GM12878 (cell line): Measurements from ENCODE around the gene FAM163A. TPM values are rescaled to one million over a fixed set of nuclear protein-coding genes. Genes with fewer than 3 reads are reported as not detected.

ENCODE experiments used
- ATAC-seq: fragments of 200-7000 bp; cut with Tn5 transposase; 3 replicates; pipeline ENCODE4 v1.9.1; 2020; ENCODE audit warnings: mild to moderate bottlenecking, moderate library complexity
- BruUV-seq: library from RNA; stranded (reverse); fragments of 400-500 nt; replicated peaks from 2 replicates; lab custom pipeline; 2021; lab: Mats Ljungman, UMichigan
- CTCF ChIA-PET: fragments of 300-600 bp; sonication (Branson Sonifier 250); formaldehyde crosslinking; extraction: SDS; loops from one replicate; lab custom pipeline; 2021; ENCODE audit warnings: inconsistent platforms; lab: Yijun Ruan, JAX
- POLR2A ChIA-PET: fragments of 350-600 bp; formaldehyde crosslinking; extraction: SDS; loops from one replicate; lab custom pipeline; 2021; ENCODE audit warnings: inconsistent platforms; lab: Charles Lee
- RAD21 ChIA-PET: fragments of 300-600 bp; sonication (Branson Sonifier 250); formaldehyde crosslinking; loops from one replicate; lab custom pipeline; 2023; ENCODE audit warnings: antibody characterized with exemption; ENCODE audit not compliant: unreplicated experiment; lab: Charles Lee
- SMC1A ChIA-PET: fragments of 300-600 bp; sonication (Branson Sonifier 250); formaldehyde crosslinking; loops from one replicate; lab custom pipeline; 2023; ENCODE audit not compliant: unreplicated experiment, uncharacterized antibody; lab: Charles Lee
- DNase-seq: peaks from one replicate; pipeline ENCODE4 v3.0.0-alpha.2; 2011; ENCODE audit warnings: low read depth, low spot score
- FAIRE-seq: peaks from 3 replicates; lab custom pipeline; 2011; peaks lifted over from hg19 to GRCh38; lab: Jason Lieb, UNC
- H2AFZ ChIP-seq: 2 replicates; pipeline ENCODE4 v1.6.0; 2011; ENCODE audit warnings: low read depth, low read length, control low read depth; ENCODE audit not compliant: control insufficient read depth
- H3K27ac ChIP-seq: 2 replicates; pipeline ENCODE4 v1.5.1; 2011; ENCODE audit warnings: control low read depth; ENCODE audit not compliant: control insufficient read depth, insufficient read depth
- H3K27me3 ChIP-seq, 2 experiments: replicated peaks in 1 of 2; 2 replicates each; pipeline versions ENCODE4 v1.6.0 to v1.6.1; 2011; ENCODE audit warnings: low read length in 1 of 2; ENCODE audit not compliant: control insufficient read depth in 2 of 2, insufficient read depth in 2 of 2
- H3K36me3 ChIP-seq, 2 experiments: 2 replicates each; pipeline ENCODE4 v1.5.1; 2011; ENCODE audit warnings: low read length in 1 of 2; ENCODE audit not compliant: control insufficient read depth in 2 of 2, insufficient read depth in 2 of 2
- H3K4me1 ChIP-seq: 2 replicates; pipeline ENCODE4 v1.6.1; 2011; ENCODE audit warnings: mild to moderate bottlenecking, low read length, moderate library complexity, mixed read lengths; ENCODE audit not compliant: control insufficient read depth, insufficient read depth
- H3K4me2 ChIP-seq: 2 replicates; pipeline ENCODE4 v1.6.0; 2011; ENCODE audit warnings: control low read depth; ENCODE audit not compliant: control insufficient read depth, insufficient read depth
- H3K4me3 ChIP-seq: fragments of 200-600 bp; sonication (generic); 2 replicates; pipeline ENCODE4 v1.5.1; 2016
- H3K79me2 ChIP-seq: 2 replicates; pipeline ENCODE4 v1.6.0; 2011; ENCODE audit warnings: low read length; ENCODE audit not compliant: control insufficient read depth, insufficient read depth
- H3K9ac ChIP-seq: 2 replicates; pipeline ENCODE4 v1.8.0; 2011; ENCODE audit warnings: low read length, control low read depth, mixed read lengths; ENCODE audit not compliant: control insufficient read depth, insufficient read depth
- H3K9me3 ChIP-seq: replicated peaks from 3 replicates; pipeline ENCODE4 v1.5.1; 2011; ENCODE audit warnings: mild to moderate bottlenecking, low read length; ENCODE audit not compliant: control insufficient read depth, insufficient read depth
- H4K20me1 ChIP-seq: 2 replicates; pipeline ENCODE4 v1.6.0; 2011; ENCODE audit not compliant: control insufficient read depth, insufficient read depth
- BHLHE40 ChIP-seq, 2 experiments: fragments of 450-650 bp in 1 of 2; IDR thresholded peaks; 2 replicates each; pipeline ENCODE4 v1.6.1; 2011 to 2017; ENCODE audit warnings: low read depth in 2 of 2, borderline replicate concordance in 1 of 2, improper control_type of control experiment in 1 of 2, low read length in 1 of 2, mild to moderate bottlenecking in 1 of 2
- BMI1 ChIP-seq: fragments of 450-650 bp; IDR thresholded peaks from 2 replicates; pipeline ENCODE4 v1.6.1; 2016; ENCODE audit warnings: mild to moderate bottlenecking, moderate library complexity, borderline replicate concordance
- CEBPZ ChIP-seq: fragments of 150-350 bp; IDR thresholded peaks from 2 replicates; pipeline ENCODE4 v1.6.1; 2016; ENCODE audit warnings: low read depth, low read length
- CTCF ChIP-seq, 3 experiments: IDR thresholded peaks in 2 of 3; conservative IDR thresholded peaks in 1 of 3; 2 replicates each; pipeline ENCODE4 v1.5.1; 2011; ENCODE audit warnings: low read depth in 3 of 3, low read length in 3 of 3, mild to moderate bottlenecking in 3 of 3, control low read depth in 2 of 3, moderate library complexity in 2 of 3, inconsistent platforms in 1 of 3, mixed read lengths in 1 of 3; ENCODE audit not compliant: control insufficient read depth in 2 of 3, insufficient read depth in 1 of 3; ENCODE audit errors: extremely low read depth in 1 of 3
- E4F1 ChIP-seq: fragments of 450-650 bp; IDR thresholded peaks from 2 replicates; pipeline ENCODE4 v1.6.1; 2018; ENCODE audit warnings: borderline replicate concordance, mild to moderate bottlenecking; ENCODE audit not compliant: partially characterized antibody
- ETV6 ChIP-seq, 2 experiments: fragments of 450-650 bp in 1 of 2; IDR thresholded peaks in 1 of 2; conservative IDR thresholded peaks in 1 of 2; 2 replicates each; pipeline ENCODE4 v1.6.1; 2014; ENCODE audit warnings: antibody characterized with exemption in 1 of 2, borderline replicate concordance in 1 of 2, low read depth in 1 of 2, mild to moderate bottlenecking in 1 of 2, moderate library complexity in 1 of 2
- GABPA ChIP-seq: IDR thresholded peaks from 2 replicates; pipeline ENCODE4 v1.6.1; 2014; ENCODE audit warnings: antibody characterized with exemption, low read depth, mild to moderate bottlenecking, inconsistent platforms
- IKZF1 ChIP-seq: fragments of 450-650 bp; conservative IDR thresholded peaks from 2 replicates; pipeline ENCODE4 v1.6.1; 2017; ENCODE audit warnings: antibody characterized with exemption, mild to moderate bottlenecking
- NR2C2 ChIP-seq: IDR thresholded peaks from 2 replicates; pipeline ENCODE4 v1.6.1; 2011; ENCODE audit warnings: borderline replicate concordance, low read depth; ENCODE audit not compliant: control insufficient read depth, insufficient read length
- STAT3 ChIP-seq: IDR thresholded peaks from 2 replicates; pipeline ENCODE4 v1.6.1; 2011; ENCODE audit warnings: low read depth, low read length, improper control_type of control experiment
- TCF3 ChIP-seq: IDR thresholded peaks from 2 replicates; pipeline ENCODE4 v1.6.1; 2012; ENCODE audit warnings: low read depth, mild to moderate bottlenecking, low read length, borderline replicate concordance; ENCODE audit not compliant: insufficient read depth
- ZBED1 ChIP-seq: IDR thresholded peaks from 2 replicates; pipeline ENCODE4 v1.6.1; 2016; ENCODE audit warnings: borderline replicate concordance
- ZNF24 ChIP-seq: fragments of 450-650 bp; IDR thresholded peaks from 2 replicates; pipeline ENCODE4 v1.6.1; 2017; ENCODE audit warnings: antibody characterized with exemption, mild to moderate bottlenecking
- WGBS: methylation state at CpG from one replicate; pipeline ENCODE4 v1.1.6; 2016; ENCODE audit warnings: low lambda C conversion rate; ENCODE audit not compliant: insufficient replicate concordance, insufficient coverage; ENCODE audit errors: missing lambda C conversion rate; 5-methylcytosine and 5-hydroxymethylcytosine counted together
- in situ Hi-C: fragments of 300-500 bp; cut with MboI; formaldehyde crosslinking; loops from 9 replicates; pipeline ENCODE4 v1.14.3; 2018; ENCODE audit warnings: mixed read lengths
- intact Hi-C: fragments of 100-400 bp; cut with micrococcal nuclease; formaldehyde crosslinking; loops from one replicate; pipeline ENCODE4 v1.14.2; 2022; ENCODE audit not compliant: unreplicated experiment
- polyA plus RNA-seq, 11 experiments: library from polyadenylated mRNA; depleted of rRNA in 4 of 11; unstranded in 6 of 11; stranded (reverse) in 5 of 11; fragments of >200 nt; fragmentation: Nextera tagmentation in 4 of 11; fragmentation: Illumina TruSeq in 1 of 11; extraction: Ambion mirVana in 4 of 11; extraction: Trizol in 1 of 11; gene quantifications; 1 replicate in 1 of 11; 2 replicates in 10 of 11; pipeline versions ENCODE4 v1.2.1 to v1.2.3, GENCODE V29; 2011 to 2016; ENCODE audit warnings: inconsistent platforms in 2 of 11, missing spikeins in 2 of 11, low read depth in 1 of 11
- total RNA-seq, 4 experiments: library from RNA; depleted of rRNA in 3 of 4; stranded (reverse); fragments of >200 nt in 3 of 4; fragmentation: Illumina TruSeq in 1 of 4; extraction: Trizol in 1 of 4; gene quantifications; 2 replicates each; pipeline versions ENCODE4 v1.2.1 to v1.2.3, GENCODE V29; 2013 to 2021
- TF ChIP-seq, protein P1 (sequence below): IDR thresholded peaks from 2 replicates; pipeline ENCODE4 v1.6.1; 2011; ENCODE audit warnings: borderline replicate concordance, low read depth, mild to moderate bottlenecking, moderate library complexity, low read length; ENCODE audit not compliant: insufficient read depth, poor library complexity, severe bottlenecking

The FAM163A gene
- total and polyA plus RNA-seq, 10 of the 15 experiments (the other 5 are each of a cell fraction or from before 2014, with no cell fraction given): not detected

DNA sequence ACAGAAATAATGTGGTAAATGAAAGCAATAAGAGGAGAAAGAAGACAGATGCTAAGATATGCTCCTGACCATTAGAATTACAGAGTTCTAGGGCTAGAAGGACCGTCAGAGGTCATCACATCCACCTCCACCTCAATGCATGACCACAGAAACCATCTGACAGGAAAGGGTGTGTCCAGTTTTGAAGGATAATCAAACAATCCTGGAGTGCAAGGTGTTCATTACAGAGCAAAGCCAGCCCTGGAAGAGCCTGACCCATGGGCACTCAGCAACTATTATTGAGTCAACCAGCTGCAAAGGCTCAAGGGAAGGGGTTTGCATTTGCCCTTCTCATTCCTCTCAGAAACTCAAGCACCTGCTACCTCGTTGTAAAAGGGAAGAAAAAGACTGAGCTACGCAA, 88.1 kb downstream of the FAM163A start:
- Histone ChIP-seq H3K27me3 (no peaks in the 10 kb centered on the region), H3K27ac (no peak overlapping the region), H3K9ac (no peak overlapping the region), H3K4me3 (no peak overlapping the region), H3K79me2 (no peaks in the 10 kb centered on the region), H3K4me2 (no peak overlapping the region), H3K4me1 (peaks cover 3% of the 10 kb centered on the region; the same call in 1 of the 2 replicates), H2AFZ (no peak overlapping the region), H3K36me3 (no peaks in the 10 kb centered on the region), H4K20me1 (no peaks in the 10 kb centered on the region), H3K9me3 (no peaks in the 10 kb centered on the region)
- RAD21 ChIA-PET: interaction anchor here (1.2 kb wide), 1 partner anchor 17 kb away, joined by 4 read pairs; no protein-coding TSS in a partner anchor
- FAIRE-seq (no peak), ATAC-seq (no peak), DNase-seq (no peak)
- SMC1A ChIA-PET: no interaction called here
- intact Hi-C loops: no loop called here
- CTCF ChIA-PET: interaction anchor here (1.4 kb wide), 1 partner anchor 10 kb away, joined by 4 read pairs; no protein-coding TSS in a partner anchor
- 33% methylated on average over 3 of the region's 3 CpGs for WGBS
- no TSS peak for BruUV-seq
- POLR2A ChIA-PET: no interaction called here
- in situ Hi-C loops: no loop called here
- TF ChIP-seq CTCF (IDR thresholded peaks at IDR 0.05 in 2 of 3, conservative IDR thresholded peaks at IDR 0.05 in 1 of 3; ENCODE audit: control insufficient read depth in 2 of 3, extremely low read depth in 1 of 3, insufficient read depth in 1 of 3, low read depth in 3 of 3, low read length in 3 of 3) (no peak), TCF3 (no peak), ZNF24 (no peak), ETV6 (conservative IDR thresholded peaks at IDR 0.05 in 1 of 2, IDR thresholded peaks at IDR 0.05 in 1 of 2; ENCODE audit: borderline replicate concordance in 1 of 2, low read depth in 1 of 2) (no peak), STAT3 (no peak), IKZF1 (no peak), BMI1 (no peak), CEBPZ (no peak), E4F1 (no peak), GABPA (no peak), ZBED1 (no peak), NR2C2 (no peak), BHLHE40 (IDR thresholded peaks at IDR 0.05; ENCODE audit: borderline replicate concordance in 1 of 2, low read depth in 2 of 2, low read length in 1 of 2) (no peak)
- TF ChIP-seq, protein P1, sequence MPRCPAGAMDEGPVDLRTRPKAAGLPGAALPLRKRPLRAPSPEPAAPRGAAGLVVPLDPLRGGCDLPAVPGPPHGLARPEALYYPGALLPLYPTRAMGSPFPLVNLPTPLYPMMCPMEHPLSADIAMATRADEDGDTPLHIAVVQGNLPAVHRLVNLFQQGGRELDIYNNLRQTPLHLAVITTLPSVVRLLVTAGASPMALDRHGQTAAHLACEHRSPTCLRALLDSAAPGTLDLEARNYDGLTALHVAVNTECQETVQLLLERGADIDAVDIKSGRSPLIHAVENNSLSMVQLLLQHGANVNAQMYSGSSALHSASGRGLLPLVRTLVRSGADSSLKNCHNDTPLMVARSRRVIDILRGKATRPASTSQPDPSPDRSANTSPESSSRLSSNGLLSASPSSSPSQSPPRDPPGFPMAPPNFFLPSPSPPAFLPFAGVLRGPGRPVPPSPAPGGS: no peak
